Measurements from ENCODE around the gene ARHGAP44. TPM values are rescaled to one million over a fixed set of nuclear protein-coding genes. Genes with fewer than 3 reads are reported as not detected.

The ARHGAP44 gene
- total RNA-seq, 1 experiment from 2014 or later: 1.6 TPM

GRCh38 chr17:13003454-13003851 is 214.2 kb downstream of the ARHGAP44 start:
- in situ Hi-C loops (cut with HindIII; ENCODE audit: low sequenced_read_pairs): no loop called here
- DNase-seq (ENCODE audit: low spot score): no peak

- in situ Hi-C loops (cut with HindIII; ENCODE audit: low sequenced_read_pairs): no loop called here
- no peak for DNase-seq (ENCODE audit: low spot score)
Measured at GRCh38 chr17:13003927-13004326, 214.6 kb downstream of the ARHGAP44 start.

- no peak for DNase-seq (ENCODE audit: low spot score)
Measured at GRCh38 chr17:13004336-13004735, 215.0 kb downstream of the ARHGAP44 start.

GRCh38 chr17:13005530-13005929 is 216.2 kb downstream of the ARHGAP44 start:
- no peak for DNase-seq (ENCODE audit: low spot score)
- in situ Hi-C loops (cut with HindIII; ENCODE audit: low sequenced_read_pairs): no loop called here

More at GRCh38 chr17:13004336-13004735, 215.0 kb downstream of the ARHGAP44 start:
- in situ Hi-C loops (cut with HindIII; ENCODE audit: low sequenced_read_pairs): no loop called here

GRCh38 chr17:13008461-13008860 is 219.2 kb downstream of the ARHGAP44 start:
- in situ Hi-C loops (cut with HindIII; ENCODE audit: low sequenced_read_pairs): no loop called here
- peak; percentile 62 for DNase-seq (ENCODE audit: low spot score)

GRCh38 chr17:13010959-13011358 is 221.7 kb downstream of the ARHGAP44 start:
- in situ Hi-C loops (cut with HindIII; ENCODE audit: low sequenced_read_pairs): no loop called here

GRCh38 chr17:13014801-13015200 is 225.5 kb downstream of the ARHGAP44 start:
- DNase-seq (ENCODE audit: low spot score): no peak
- in situ Hi-C loops (cut with HindIII; ENCODE audit: low sequenced_read_pairs): no loop called here

More at GRCh38 chr17:13010959-13011358, 221.7 kb downstream of the ARHGAP44 start:
- DNase-seq (ENCODE audit: low spot score): no peak

GRCh38 chr17:13016881-13017654 is 227.8 kb downstream of the ARHGAP44 start:
- in situ Hi-C loops (cut with HindIII; ENCODE audit: low sequenced_read_pairs): no loop called here
- peak; percentile 10 for DNase-seq (ENCODE audit: low spot score)

- peak; percentile 99 for DNase-seq (ENCODE audit: low spot score)
- in situ Hi-C loops (cut with HindIII; ENCODE audit: low sequenced_read_pairs): no loop called here
Measured at GRCh38 chr17:13017655-13018459, 228.6 kb downstream of the ARHGAP44 start, which contains the start of gene ELAC2. TSS of gene ELAC2 (minus strand) at chr17:13018027. CDS start at chr17:13017947, 80 bp downstream.

- in situ Hi-C loops (cut with HindIII; ENCODE audit: low sequenced_read_pairs): no loop called here
- peak; percentile 43 for DNase-seq (ENCODE audit: low spot score)
Measured at GRCh38 chr17:13024016-13024415, 234.7 kb downstream of the ARHGAP44 start.

- in situ Hi-C loops (cut with HindIII; ENCODE audit: low sequenced_read_pairs): no loop called here
Measured at GRCh38 chr17:13024526-13025257, 235.4 kb downstream of the ARHGAP44 start.

GRCh38 chr17:13025258-13025627 is 235.9 kb downstream of the ARHGAP44 start:
- in situ Hi-C loops (cut with HindIII; ENCODE audit: low sequenced_read_pairs): no loop called here

More at GRCh38 chr17:13024526-13025257, 235.4 kb downstream of the ARHGAP44 start:
- DNase-seq (ENCODE audit: low spot score): peak; percentile 66

GRCh38 chr17:13025687-13026086 is 236.4 kb downstream of the ARHGAP44 start:
- in situ Hi-C loops (cut with HindIII; ENCODE audit: low sequenced_read_pairs): no loop called here

More at GRCh38 chr17:13025258-13025627, 235.9 kb downstream of the ARHGAP44 start:
- DNase-seq (ENCODE audit: low spot score): no peak

GRCh38 chr17:13027246-13027645 is 237.9 kb downstream of the ARHGAP44 start:
- DNase-seq (ENCODE audit: low spot score): no peak
- in situ Hi-C loops (cut with HindIII; ENCODE audit: low sequenced_read_pairs): no loop called here

More at GRCh38 chr17:13025687-13026086, 236.4 kb downstream of the ARHGAP44 start:
- no peak for DNase-seq (ENCODE audit: low spot score)

GRCh38 chr17:13029340-13029739 is 240.0 kb downstream of the ARHGAP44 start:
- DNase-seq (ENCODE audit: low spot score): no peak
- in situ Hi-C loops (cut with HindIII; ENCODE audit: low sequenced_read_pairs): no loop called here

GRCh38 chr17:13030056-13030455 is 240.8 kb downstream of the ARHGAP44 start:
- no peak for DNase-seq (ENCODE audit: low spot score)
- in situ Hi-C loops (cut with HindIII; ENCODE audit: low sequenced_read_pairs): no loop called here

GRCh38 chr17:13030459-13031300 is 241.4 kb downstream of the ARHGAP44 start:
- in situ Hi-C loops (cut with HindIII; ENCODE audit: low sequenced_read_pairs): no loop called here
- DNase-seq (ENCODE audit: low spot score): peak; percentile 87

- DNase-seq (ENCODE audit: low spot score): no peak
- in situ Hi-C loops (cut with HindIII; ENCODE audit: low sequenced_read_pairs): no loop called here
Measured at GRCh38 chr17:13031718-13032350, 242.5 kb downstream of the ARHGAP44 start.

Data from G401 (cell line).